Measurements from ENCODE around the gene FAM209A.

- TF ChIP-seq CTCF (IDR thresholded peaks at IDR 0.05; ENCODE audit: low read depth, low read length) (no peak), EZH2phosphoT487 (IDR thresholded peaks at IDR 0.05; ENCODE audit: low read depth) (no peak)
These were observed 18.0 kb downstream of the FAM209A start for GRCh38 chr20:56542489-56543030.

All from OCI-LY3 (cell line).